NT2/D1 (cell line): ENCODE measurements around the gene ROBO2.

Source experiments
- SUZ12 ChIP-seq: IDR thresholded peaks from 2 replicates; pipeline ENCODE4 v1.6.1; 2011; ENCODE audit not compliant: insufficient read length, insufficient read depth; ENCODE audit errors: extremely low read depth
- YY1 ChIP-seq: IDR thresholded peaks from 2 replicates; pipeline ENCODE4 v1.6.1; 2011; ENCODE audit not compliant: insufficient read length, insufficient read depth
- ZNF274 ChIP-seq: IDR thresholded peaks from 2 replicates; pipeline ENCODE4 v1.6.1; 2011; ENCODE audit warnings: mild to moderate bottlenecking, low read depth, low read length

- no peak for TF ChIP-seq SUZ12
- TF ChIP-seq ZNF274, result no peak
- TF ChIP-seq YY1, result no peak
Observed at GRCh38 chr3:77372018-77372417, 332.1 kb downstream of the ROBO2 start.
